GM13976 (cell line): Measurements from ENCODE around the gene CIAO2B.

Experiments used
- DNase-seq: peaks from one replicate; pipeline ENCODE4 v3.0.0; 2012; ENCODE audit warnings: low spot score
- CTCF ChIP-seq: IDR thresholded peaks from 2 replicates; pipeline ENCODE4 v1.5.1; 2012; ENCODE audit warnings: borderline replicate concordance, mild to moderate bottlenecking; ENCODE audit not compliant: insufficient read depth; ENCODE audit errors: extremely low read depth, missing control alignments, control extremely low read depth
- in situ Hi-C: fragments of 300-500 bp; cut with MboI; formaldehyde crosslinking; loops from one replicate; pipeline ENCODE4 v1.12.0; 2022; ENCODE audit warnings: low sequenced_read_pairs, mixed read lengths, inconsistent platforms; ENCODE audit not compliant: unreplicated experiment

The CIAO2B gene

DNA sequence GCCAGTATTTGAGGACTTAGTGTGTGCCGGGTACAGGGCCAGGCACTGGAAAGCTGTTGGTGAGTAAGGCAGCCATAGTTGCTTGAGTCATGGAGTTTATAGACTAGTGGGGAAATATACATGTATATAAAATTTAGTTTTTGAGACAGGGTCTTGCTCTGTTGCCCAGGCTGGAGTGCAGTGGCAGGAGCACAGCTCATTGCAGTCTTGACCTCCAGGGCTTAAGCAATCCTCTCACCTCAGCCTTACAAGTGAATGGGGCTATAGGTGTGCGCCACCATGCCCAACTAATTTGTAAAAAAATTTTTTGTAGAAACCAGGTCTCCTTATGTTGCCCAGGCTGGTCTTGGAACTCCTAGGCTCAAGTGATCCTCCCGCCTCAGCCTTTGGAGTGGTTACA lies 51.5 kb downstream of the CIAO2B start:
- in situ Hi-C loops: no loop called here
- no peak for TF ChIP-seq CTCF
- DNase-seq: no peak
